HPDE6-E6E7 (cell line): ENCODE results near the gene NFIC.
"Not testable (repeated sequence)": the region's sequence is repeated elsewhere in the genome, so short reads cannot be mapped to it uniquely, and the experiment has no call there.

Source experiments
- DNase-seq: peaks from one replicate; pipeline ENCODE4 v3.0.0; 2011; ENCODE audit warnings: missing footprints; ENCODE audit errors: extremely low spot score

Gene NFIC

DNA sequence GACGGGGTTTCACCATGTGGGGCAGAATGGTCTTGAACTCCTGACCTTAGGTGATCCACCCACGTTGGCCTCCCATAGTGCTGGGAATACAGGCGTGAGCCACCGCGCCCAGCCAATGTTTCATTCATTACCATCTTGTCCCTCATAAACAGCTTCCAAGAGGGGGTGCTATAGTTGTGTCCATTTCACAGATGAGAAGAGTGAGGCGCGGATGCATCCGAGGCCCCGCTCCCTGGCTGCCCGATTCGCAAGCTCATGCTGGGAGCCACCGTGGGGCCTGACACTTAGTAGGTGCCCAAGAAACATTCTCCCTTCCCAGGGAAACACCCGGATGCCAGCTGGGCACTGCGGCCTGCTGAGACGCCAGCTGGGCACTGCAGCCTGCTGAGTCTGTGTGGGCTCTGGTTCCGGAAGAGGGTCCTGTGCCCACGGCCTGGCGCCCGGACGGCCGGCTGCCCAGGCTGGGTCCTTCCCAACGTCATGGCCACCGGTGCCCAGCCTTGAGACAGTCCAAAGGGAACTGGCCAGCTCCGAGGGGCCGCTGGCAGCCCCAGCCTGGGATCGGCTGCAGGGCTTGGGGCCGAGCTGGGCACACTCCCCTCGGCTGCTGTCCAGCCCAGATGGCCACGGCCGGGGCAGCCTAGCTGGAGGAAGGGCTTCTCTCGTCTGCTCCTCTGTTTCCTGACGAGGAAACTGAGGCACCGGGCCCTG, 54.7 kb downstream of the NFIC start:
- no peak for DNase-seq

DNA sequence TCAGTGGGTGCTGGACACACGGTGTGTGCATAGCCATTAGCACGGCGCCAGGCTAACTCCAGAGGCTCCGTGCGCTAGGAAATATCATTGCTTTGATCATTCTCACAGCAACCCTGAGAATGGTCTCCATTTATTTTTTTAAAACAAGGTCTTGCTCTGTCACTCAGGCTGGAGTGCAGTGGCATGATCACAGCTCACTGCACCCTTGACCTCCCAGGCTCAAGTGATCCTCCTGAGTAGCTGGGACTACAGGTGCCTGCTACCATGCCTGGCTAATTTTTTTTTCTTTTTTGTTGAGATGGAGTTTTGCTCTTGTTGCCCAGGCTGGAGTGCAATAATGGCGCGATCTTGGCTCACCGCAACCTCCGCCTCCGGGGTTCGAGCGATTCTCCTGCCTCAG, 55.3 kb downstream of the NFIC start:
- not testable (repeated sequence) for DNase-seq

DNA sequence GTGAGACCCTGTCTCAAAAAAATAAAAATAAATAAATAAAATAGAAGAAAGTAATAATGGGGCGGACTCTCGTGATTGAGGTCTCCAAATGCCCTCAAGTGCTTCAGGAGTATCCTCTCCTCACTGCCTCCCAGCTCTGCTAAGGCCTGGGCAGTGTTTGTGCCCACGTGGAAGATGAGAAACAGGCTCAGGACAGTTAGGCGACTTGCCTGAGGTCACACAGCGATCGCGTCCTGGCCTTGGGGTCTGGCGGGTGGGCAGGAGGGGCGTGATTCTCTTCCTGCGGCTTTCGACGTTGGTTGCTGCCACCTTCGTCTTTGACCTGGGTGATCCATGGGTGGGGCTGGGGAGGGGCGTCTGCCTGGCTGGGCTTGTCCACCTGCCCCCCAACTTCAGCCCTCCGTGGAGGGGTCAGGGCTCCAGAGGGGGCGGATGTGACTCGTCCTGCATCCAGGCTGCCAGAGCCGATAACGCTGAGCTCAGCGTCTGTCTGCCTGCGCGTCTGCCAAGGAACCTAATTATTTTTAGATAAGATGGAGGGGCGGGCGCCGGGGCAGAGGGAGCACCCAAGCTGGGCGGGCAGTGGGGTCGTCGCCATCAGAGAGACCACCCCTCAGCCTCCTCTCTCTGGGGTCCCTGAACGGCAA, 56.9 kb downstream of the NFIC start:
- no peak for DNase-seq

DNA sequence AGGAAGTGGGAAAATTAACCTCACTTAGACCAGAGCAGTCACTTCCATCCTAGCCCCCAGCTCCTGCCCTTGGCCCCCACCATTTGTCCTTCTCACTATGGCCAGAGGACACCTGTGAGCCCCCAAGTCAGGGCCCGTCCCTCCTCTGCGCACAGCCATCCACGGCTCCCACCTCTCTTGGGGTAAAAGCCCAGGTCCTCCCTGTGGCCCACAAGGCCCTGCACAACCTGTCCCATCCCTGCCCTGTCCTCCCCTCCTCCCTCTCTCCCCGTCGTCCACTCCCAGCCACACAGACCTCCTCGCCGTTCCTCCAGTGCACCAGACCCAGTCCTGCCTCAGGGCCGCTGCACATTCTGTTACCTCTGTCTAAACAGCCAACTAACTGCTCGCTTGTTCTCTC, 60.0 kb downstream of the NFIC start:
- no peak for DNase-seq

DNA sequence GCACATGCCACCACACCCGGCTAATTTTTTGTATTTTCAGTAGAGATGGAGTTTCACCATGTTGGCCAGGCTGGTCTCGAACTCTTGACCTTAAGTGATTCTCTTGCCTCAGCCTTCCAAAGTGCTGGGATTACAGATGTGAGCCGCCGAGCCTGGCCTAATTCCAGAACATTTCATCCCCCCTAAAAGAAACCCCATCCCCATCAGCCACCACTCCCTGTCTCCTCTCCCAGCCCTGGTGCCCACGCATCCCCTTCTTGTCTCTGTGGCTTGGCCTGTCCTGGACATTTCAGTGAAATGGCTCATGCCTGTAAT, 63.9 kb downstream of the NFIC start:
- DNase-seq = not testable (repeated sequence)

DNA sequence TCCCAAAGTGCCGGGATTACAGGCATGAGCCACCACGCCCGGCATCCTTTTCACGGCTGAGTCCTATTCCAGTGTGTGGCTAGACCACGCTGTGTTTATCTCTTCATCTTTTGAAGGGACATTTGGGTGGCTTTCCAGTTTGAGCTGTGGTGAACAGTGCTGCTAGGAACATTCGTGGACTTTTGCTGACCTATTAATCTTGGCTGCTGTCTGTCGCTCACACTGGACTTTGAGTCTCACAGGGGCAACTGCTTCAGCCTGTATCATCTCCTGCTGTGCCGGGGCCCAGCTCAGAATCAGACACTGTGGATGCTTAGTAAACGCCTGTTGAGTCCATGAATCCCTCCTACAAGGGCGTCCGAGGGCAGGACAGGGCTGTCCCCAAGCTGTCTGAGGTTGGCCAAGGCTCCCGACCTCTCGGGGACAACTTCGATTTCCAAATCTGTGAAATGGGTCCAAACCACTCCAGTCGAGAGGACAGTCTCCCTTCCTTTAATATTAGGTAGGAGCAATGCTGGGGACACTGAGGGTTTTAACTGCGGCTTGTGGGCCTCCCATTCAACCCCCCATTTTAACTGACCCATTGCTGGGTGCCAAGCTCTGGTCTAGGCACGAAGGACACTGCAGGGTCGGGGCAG, 65.5 kb downstream of the NFIC start:
- DNase-seq = no peak

DNA sequence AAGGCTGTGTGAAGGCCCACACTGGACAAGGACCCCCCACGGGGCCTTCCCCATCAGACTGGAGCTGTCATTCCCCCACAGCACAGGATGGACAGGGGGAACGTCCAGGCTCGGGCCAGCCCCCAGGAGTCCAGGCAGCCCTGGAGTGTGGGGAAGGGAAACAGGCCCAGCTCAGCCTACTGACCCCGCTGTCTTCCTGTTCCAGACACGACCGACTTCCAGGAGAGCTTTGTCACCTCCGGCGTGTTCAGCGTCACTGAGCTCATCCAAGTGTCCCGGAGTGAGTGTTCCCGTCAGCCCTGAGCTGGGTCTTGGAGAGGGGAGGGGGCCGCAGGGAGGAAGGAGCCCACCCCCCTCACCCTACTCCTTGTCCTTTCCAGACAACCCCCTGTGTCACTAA, 66.9 kb downstream of the NFIC start:
- DNase-seq = no peak

DNA sequence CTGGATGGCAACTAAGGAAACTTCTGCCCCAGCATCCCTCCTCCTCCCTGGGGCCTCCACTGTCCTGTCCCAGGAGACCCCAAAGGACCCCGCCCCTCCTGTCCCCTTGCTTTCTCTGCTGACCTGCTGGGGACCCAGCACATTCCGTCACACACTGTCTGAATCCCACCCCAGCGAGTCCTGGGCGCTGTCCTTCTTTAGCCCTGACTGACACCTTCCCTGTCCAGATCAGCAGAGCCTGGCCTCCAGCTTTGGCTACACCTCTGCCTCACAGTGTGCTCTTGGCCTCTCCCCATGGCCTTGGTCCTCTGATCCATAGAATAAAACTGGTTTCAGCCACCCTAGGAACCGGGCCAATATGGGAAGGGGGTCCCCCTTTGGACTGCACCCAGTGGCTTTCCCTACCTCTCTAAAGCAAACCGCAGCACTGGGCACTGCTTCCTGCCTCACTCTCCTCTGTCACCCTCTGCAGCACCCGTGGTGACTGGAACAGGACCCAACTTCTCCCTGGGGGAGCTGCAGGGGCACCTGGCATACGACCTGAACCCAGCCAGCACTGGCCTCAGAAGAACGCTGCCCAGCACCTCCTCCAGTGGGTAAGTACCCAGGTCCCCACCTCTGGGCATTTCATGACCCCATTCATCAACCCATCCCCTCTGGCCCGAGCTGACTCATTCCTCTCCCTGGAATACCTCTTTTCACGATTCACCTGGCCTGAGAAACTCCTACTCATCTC, 67.6 kb downstream of the NFIC start:
- DNase-seq = no peak

DNA sequence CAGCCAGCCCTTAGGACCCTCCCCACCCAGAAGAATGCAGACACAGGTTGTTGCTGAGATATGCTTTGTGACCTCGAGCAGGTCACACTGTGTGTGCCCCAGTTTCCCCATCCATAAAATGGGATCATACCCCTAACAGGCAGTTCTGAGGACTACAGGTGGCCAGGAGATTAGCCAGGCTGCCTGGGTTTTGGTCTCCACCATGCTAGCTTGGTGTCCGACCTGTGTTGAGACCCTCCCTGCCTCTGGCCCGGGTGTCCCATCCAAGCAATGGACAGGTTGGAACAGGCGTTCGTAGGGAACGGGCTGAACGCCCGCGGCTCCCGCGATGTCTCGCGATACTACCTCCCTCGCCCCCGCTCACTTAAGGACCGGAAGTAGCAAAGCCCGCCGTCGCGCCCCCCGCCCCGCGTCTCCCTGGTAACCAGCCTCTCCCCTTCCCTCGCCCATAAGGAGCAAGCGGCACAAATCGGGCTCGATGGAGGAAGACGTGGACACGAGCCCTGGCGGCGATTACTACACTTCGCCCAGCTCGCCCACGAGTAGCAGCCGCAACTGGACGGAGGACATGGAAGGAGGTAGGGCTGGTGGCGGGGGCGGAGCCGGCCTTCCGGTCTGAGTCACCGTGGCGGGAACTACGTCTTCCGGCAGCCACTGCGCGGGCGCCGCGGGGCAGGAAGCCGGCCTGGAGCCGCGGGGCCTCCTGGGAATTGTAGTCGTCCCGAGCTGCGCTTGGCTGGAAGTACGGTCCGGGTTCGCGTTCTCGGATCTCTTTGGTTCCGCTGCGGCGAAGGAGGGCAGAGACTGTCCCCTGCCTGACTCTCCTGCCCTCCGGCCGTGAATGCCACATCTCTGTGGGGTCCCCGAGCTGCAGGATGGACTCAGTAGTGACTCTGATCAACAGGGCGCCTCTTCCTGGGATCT, 68.5 kb downstream of the NFIC start:
- peak; percentile 97 for DNase-seq

DNA sequence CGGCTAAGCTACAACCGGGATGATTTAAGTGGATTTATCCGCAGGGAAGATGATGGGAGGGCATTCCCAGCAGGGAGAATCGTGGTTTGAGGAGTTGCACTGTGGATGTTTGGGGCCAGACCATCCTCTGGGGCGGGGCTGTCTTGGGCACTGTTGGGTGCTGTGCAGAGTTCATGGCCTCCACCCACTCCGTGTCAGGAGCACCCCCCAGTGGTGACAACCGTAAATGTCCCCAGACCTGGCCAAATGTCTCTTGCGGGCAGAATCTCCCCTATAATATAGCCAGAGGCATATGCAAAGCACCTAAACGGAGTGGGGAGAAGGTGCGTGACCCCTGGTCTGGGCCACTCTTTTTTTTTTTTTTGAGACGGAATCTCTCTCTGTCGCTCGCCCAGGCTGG, 73.7 kb downstream of the NFIC start:
- no peak for DNase-seq

DNA sequence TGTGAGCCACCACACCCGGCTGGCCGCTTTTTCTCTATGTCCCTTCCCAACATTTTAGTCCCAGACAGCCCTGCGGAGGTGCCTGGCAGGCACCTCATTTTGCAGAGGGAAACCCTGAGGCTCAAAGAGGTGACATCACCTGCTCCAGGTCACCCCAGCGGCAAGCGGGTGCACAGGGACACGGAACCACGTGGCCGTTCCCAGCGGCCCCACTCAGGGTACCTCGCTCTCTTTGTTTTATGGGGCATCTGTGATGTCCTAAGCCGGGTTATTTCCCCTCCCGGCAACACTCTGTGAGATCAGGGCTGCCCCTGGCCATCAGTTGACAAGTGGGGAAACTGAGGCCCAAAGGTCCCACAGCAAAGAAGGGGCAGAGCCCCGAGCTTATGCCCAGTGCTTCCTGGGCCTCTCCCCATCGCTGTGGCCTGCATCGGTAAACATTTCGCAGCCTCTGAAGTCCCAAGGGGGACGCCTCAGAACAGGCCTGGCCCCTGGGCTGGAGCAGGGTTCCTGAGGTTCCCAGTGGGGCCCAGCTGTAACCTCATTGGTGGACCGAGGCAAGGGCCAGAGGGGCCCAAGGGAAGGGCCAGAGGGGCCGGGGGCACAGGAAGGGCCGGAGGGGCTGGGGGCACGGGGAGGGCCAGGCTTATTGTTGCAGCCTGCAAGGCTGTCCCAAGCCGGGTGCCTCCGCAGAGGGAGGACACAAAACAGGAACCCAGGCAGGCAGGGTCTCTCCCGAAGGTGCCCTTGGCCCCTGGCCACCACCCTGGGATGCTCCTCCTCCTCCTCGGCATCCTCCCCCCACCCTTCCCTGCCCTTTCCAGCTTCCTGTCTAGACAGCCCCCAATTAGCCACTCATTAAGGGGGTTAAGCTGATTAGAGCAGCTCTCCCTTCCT, 75.0 kb downstream of the NFIC start:
- no peak for DNase-seq

DNA sequence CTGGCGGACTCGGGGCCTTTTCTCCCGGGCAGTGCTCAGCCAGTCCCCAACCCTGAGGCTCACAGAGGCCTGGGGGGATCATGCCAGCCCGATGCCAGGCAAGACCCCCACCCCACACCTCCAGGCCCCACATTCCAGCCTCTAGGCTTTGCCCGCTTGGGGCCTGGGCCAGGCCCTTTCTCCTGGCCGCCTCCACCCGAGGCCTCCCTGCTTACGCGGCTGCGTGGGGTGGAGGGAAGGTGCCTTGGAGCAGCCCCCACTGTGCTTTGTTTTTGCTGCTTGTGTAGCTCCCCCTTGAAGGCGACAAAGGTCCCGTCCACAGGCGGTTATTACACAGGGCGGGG, 75.6 kb downstream of the NFIC start:
- DNase-seq = no peak

DNA sequence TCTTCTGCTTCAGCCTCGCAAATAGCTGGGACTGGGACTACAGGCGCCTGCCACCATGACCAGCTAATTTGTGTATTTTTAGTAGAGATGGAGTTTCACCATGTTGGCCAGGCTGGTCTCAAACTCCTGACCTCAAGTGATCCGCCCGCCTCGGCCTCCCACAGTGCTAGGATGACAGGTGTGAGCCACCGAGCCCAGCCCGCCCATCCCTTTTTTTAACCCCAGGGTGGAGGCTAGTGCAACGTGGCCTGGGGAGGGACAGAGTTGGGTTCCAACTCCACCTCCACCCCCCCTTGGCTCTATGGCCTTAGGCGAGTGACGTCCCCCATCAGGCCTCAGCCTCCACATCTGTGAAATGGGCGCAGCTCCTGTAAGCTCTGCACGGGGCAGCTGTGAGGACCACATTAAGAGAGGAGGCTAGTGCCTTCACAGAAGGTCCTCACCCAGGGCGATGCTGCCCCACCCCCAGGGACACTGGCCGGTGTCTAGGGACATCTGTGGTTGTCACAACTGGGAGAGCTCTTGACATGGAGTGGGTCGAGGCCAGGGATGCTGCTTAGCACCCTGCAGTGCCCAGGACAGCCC, 76.2 kb downstream of the NFIC start:
- no peak for DNase-seq

DNA sequence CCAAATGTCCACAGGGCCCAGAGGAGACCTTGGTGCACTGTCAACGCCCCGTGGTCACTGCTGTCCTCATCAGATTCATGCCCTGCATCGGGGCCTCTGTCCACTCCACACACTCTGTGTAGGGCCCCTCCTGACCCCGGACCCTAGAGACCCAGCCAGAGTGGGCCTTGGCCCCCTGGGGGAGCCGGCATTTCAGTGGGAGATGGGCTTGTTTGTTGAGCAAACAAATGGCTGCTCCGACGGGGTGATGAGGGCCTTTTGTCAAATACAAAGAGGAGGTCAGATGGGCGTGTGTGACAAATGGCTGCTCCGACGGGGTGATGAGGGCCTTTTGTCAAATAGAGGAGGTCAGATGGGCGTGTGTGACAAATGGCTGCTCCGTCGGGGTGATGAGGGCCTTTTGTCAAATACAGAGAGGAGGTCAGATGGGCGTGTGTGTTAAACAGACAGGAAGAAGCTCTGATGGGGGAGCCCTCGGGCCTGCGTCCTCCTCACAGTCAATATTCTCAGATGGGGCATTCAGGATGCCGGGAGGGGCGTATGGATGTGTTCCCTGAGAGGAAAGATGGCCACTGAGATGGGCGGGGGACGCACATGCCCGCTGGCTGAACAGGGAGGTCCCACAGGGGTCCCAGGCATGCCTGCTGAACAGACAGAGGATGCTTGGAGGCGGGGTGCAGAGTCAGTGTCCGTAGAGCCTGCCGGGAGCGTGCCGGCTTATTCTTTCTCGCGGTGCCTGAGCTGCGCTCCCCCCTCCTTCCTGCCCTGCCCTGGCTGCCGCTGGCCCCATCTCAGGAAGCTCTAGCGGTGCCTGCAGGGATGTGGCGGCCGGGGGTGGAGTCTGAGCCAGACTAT, 77.7 kb downstream of the NFIC start:
- DNase-seq = no peak

DNA sequence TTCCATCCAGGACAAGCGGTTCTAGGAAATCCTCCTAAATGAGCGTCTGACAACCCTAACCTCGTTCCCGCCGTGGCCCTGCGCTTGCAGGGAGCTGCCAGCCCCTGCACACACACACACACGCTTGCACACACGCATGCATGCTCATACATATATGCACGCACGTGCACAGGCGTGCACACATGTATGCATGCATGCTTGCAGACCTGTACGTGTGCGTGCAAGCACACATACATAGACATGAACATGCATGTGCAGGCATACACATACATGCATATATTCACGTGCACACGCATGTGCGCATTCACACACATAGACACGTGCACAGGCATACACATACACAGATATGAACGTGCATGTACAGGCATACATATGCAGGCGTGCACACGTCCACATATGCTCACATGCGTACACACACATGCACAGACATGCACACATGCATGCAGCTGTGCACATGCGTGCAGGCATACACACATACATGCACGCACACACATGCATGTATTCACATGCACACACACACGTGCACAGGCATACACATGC, 78.4 kb downstream of the NFIC start:
- DNase-seq = no peak

DNA sequence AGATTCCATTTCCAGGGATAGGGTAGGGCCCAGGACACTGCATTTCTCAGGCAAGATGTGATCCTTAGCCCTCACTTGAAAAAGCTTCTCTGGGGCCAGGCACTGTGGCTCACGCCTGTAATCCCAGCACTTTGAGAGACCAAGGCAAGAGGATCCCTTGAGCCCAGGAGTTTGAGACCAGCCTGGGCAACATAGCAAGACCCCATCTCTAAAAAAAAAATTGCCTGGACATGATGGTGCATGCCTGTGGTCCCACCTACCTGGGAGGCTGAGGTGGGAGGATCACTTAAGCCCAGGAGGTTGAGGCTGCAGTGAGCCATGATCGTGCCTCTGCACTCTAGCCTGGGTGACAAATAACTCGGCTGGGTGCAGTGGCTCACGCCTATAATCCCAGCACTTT, 80.3 kb downstream of the NFIC start:
- DNase-seq = not testable (repeated sequence)

DNA sequence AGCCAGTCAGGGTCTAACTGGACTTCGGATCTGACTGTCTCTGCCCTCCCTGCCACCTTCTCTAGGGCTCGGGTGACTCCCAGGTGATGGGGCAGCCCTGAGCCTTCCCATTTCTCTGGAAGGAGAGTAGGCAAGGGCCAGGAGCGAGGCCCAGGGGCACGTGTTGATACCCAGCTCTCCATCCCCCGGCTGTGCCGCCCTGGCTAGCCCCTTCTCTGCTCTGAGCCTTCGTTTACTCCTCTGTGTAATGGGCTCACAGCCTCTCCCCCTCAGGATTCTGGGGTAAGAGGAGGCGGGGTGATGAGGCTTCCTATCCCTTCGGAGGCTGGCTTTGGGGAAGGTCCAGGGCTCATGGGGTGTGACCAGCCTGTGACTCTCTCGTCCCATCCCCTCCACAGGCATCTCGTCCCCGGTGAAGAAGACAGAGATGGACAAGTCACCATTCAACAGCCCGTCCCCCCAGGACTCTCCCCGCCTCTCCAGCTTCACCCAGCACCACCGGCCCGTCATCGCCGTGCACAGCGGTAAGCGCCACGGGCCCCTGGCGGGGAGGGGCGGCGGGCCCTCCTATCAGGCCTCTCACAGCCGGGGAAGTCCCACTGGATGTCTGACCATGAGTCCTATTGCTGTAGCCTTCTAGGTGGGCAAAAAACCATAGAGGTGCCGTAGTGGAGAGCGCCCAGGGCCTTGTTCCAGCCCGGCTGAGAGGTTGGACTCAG, 82.4 kb downstream of the NFIC start:
- DNase-seq = no peak

DNA sequence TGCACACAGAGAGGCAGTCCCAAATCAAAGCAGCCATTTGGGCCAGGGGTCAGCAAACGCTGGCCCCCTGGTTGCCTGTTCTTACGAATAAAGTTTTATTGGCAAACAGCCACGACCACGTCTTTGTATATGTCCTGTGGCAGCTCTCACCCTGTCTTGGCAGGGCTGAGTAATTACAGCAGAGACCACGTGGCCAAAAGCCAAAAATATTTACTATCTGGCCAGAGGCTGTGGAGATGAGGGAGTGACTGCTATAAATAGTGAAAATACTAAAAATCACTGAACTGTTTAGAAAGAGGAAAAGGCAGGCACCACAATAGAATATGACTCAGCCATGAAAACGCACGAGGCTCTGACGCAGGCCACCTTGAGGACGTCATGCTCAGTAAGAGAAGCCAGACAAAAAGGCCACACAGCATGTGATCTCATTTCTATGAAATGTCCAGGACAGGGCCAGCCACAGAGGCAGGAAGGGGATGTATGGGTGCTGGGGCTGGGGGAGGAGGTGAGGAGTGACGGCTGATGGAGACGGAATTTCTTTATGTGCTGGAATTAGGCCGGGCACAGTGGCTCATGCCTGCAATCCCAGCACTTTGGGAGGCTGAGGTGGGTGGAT, 84.5 kb downstream of the NFIC start:
- peak; percentile 64 for DNase-seq
